ENCODE results near the gene CHML.

Gene CHML

GRCh38 chr1:241624935-241625334, 15.2 kb downstream of the CHML start:
- no peak for DNase-seq (ENCODE audit: low spot score)

DNA sequence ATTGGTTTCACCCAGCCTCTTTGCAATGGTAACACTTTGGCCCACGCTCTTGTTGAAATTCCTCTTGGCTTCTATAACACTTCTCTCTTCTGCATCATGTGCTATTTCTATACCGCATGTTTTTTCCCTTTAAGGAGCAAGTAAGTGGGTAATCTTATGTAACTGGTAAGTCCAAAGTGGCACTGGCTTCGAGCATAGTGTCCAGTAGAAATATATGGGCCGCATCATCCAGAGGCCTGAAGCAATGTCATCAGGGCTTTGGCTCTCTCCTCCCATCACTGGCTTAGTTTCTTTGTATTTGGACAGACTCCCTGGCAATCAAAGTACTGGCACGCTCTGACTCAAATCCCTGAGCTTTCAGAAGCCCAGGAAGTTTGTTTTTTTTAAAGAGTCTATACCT, 17.5 kb downstream of the CHML start:
- DNase-seq (ENCODE audit: low spot score) = no peak

DNA sequence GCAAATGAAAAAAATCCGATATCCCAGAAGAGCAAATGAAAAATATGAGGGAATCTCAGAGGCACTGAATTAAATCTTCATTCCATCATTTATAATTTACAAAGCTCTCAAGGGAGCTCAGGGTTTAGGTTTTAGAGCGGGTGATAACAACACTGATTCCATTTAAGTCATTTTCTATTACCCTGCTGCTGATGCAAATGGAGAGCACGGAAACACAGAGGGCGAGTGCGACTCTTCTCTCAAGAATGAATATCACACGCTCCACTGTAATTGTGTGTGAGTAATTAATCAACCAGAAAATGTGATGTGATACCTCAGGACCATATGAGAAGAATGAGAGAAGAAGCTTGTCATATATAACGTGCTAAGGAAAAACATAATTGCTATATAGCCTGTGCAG, 22.7 kb downstream of the CHML start:
- no peak for DNase-seq (ENCODE audit: low spot score)

GRCh38 chr1:241615043-241615974, 24.9 kb downstream of the CHML start:
- no peak for DNase-seq (ENCODE audit: low spot score)

- no peak for DNase-seq (ENCODE audit: low spot score)
Measured at GRCh38 chr1:241614572-241614971, 25.6 kb downstream of the CHML start.

DNA sequence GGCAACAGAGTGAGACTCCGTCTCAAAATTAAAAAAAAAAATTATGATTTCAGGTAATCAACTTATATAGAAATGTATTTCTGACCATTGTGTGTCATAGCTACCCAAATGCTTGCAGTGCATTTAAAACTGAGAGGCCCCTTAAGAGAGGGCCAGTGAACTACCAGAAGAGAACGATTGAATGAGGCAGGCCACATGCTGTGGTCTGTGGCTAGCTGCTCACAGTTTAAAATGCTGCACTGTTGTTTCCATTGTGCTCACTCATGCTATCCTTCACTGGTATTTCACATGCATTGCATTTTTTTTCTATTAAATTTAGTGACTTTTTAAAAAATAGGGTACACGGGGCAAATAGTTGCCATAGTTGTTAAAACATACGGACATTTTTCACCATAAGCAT, 26.0 kb downstream of the CHML start:
- no peak for DNase-seq (ENCODE audit: low spot score)

GRCh38 chr1:241612533-241613477, 27.4 kb downstream of the CHML start:
- no peak for DNase-seq (ENCODE audit: low spot score)

DNA sequence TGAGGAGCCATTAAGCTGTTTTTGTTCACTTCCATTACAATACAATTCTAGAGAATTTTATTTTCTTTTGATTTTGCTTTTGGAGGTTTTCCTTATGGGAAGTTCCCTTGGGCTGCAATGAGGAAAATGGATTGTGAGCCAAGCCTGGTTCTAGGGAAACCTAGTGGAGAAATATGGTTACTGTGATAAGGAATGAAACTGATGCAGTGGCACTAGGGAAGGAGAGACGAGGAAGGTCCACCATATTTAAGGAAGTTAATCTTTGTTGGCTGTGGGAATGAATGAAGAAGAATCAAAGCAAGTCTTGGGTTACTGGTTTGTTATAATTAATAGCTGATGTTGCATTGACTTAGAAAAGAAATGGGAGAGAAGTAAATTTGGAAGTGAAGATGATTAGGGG, 28.4 kb downstream of the CHML start:
- no peak for DNase-seq (ENCODE audit: low spot score)

GRCh38 chr1:241611063-241611462, 29.1 kb downstream of the CHML start:
- DNase-seq (ENCODE audit: low spot score) = peak; percentile 76

DNA sequence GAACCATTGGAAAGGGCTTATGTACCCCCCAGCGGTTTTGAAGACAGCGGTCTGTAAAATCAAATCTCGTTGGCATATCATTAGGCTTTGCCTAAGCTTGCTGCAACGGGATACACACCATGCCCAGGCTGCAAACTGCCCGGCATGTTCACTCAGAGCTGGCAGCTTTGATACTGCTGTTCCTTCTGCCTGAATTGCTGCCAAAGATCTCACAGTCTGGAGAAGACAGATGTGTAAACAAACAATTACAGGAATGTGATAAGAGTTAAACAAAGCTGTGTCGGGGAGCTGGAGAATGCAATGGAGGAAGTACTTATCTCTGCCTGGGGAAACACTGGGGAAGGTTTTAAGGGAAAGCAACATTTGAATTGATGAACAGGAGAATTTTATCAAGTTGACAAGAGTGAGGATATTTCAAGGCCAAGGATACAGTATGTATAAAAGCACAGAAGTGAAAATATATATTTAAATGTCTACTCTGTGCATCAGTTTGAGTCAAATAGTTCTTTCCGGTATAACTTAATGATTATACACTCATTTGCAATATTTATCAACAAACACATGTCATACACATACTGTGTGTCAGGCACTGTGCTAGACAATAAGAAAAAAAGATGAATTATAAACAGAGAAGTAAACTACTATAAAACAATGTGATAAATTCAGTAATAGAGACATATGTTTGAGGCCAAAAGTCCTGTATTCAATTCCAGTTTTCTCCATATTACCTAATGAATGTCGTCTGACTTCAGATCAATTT, 29.9 kb downstream of the CHML start:
- DNase-seq (ENCODE audit: low spot score) = no peak

DNA sequence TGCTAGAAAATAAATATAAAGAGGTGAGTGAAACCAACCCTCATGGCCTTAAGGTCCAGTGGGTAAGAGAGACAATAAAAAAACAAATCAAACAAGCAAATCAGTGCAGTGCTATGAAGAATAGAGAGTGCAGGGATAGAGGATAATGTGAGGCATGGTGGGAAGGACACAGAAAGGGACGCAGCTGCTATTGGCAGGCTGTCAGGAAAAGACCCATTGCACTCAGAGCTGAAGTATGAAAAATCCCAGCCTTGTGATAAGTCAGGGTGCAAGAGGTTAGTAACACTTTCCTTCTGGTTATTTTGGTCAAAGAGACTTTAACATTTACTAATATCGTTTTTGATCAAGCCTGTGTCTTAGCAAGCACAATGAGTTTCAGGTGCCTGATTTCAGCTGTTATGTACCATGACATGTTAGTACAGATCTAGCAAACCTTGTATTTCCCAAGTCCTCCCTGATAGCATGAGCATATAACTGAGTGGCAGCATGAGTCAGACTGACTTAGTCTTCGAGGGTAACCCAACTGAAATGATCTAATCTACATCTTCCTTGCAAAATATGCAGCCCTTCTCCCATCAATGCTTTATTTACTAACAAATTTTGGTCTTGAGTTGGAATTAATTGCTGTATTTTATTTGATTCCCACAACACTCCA, 31.7 kb downstream of the CHML start:
- no peak for DNase-seq (ENCODE audit: low spot score)

DNA sequence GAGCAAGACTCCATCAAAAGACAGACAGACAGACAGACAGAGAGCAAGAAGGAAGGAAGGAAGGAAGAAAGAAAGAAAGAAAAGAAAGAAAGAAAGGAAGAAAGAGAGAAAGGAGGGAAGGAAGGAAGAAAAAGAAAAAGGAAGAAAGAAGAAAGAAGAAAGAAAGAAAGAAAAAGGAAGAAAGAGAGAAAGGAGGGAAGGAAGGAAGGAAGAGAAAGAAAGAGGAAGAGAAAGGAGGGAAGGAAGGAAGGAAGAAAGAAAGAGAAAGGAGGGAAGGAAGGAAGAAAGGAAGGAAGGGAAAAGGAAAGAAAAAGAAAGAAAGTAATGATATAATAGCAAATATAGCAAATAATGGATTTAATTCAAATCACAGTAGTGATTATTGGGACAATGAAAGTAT, 32.7 kb downstream of the CHML start:
- no peak for DNase-seq (ENCODE audit: low spot score)

GRCh38 chr1:241606544-241606943, 33.6 kb downstream of the CHML start:
- no peak for DNase-seq (ENCODE audit: low spot score)

DNA sequence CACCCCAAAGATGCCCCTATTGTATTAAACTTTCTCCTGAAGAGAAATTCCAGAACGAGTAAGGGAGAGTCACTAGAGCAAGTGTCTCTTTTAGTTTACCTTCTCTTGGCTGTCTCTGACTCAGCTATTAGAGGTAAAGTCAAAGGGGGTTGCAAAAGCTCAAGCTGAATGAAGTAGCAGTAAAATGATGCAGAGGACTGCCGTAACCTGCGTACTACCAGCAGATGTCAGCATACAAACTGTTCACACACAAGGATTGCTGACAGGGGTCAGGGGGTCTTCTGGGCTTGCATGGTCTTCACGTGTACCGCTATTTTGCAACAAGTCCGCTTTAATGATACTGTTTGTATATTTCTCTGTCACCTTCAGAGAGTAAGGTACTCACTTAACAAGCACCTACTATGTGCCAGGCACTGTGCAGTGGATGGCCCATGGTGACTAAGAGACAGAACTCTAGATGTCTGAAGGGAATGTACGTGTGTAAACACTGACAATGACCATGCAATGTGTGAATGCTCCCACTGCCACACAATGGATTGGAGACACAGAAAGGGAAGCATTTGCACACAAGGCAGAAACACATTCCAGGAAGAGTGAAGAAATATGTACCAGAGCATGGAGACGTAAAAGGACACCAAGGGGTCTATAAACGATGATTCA, 34.9 kb downstream of the CHML start:
- DNase-seq (ENCODE audit: low spot score) = peak; percentile 19

GRCh38 chr1:241603731-241604245, 36.4 kb downstream of the CHML start:
- no peak for DNase-seq (ENCODE audit: low spot score)

- no peak for DNase-seq (ENCODE audit: low spot score)
Measured at GRCh38 chr1:241600496-241600901, 39.7 kb downstream of the CHML start.

- DNase-seq (ENCODE audit: low spot score) = no peak
Measured at GRCh38 chr1:241598249-241598648, 41.9 kb downstream of the CHML start.

DNA sequence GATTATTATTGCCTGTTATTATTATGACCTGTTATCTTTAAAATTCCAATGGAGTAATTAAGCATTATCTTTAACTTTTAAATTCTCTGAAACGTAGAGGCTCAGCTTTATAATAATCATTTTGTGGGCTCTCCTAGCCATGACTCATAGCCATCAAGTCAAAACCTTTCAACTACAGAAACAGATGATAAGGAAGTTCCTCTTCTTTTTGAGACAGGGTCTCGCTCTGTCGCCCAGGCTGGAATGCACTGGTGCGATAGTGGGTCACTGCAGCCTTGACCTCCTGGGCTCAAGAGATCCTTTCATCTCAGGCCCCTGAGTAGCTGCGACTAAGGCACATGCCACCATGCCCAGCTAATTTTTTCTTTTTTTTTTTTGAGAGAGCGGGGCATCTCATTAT, 43.5 kb downstream of the CHML start:
- no peak for DNase-seq (ENCODE audit: low spot score)

GRCh38 chr1:241593186-241593585, 47.0 kb downstream of the CHML start:
- no peak for DNase-seq (ENCODE audit: low spot score)

DNA sequence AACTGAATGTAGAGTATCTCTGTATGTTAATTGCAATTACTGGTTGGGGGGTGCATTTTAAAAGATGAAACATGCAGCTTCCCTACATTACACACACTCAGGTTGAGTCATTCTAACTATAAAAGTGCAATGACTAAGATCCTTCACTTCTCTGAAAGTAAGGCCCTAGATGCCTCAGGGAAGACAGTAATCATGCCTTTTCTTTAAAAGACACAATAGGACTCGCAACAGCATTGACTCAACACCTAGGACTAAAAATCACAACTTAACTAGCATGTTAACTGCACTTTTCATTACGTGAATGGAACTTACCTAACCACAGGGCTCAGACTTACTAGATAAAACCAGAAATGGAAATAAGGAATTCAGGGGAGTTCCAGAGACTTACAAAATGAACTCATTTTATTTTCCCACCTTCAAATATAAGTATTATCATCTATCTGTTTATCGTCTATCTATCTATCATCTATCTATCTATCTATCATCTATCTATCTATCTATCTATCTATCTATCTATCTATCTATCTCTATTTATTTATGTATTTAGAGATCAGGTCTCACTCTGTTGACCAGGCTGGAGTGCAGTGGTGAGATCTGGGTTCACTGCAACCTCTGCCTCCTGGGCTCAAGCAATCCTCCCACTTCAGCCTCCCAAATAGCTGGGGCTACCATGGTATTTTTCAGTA, 47.8 kb downstream of the CHML start:
- DNase-seq (ENCODE audit: low spot score) = no peak

All from SK-N-DZ (cell line).